ENCODE data around the gene SETD4.
"Not testable (repeated sequence)": the region's sequence is repeated elsewhere in the genome, so short reads cannot be mapped to it uniquely, and the experiment has no call there.

The SETD4 gene

GRCh38 chr21:36060159-36060921 is at the start of gene SETD4:
Gene SETD4 (minus strand): TSS chr21:36060526. CDS start chr21:36058888, 1,638 bp downstream.
- DNase-seq (ENCODE audit: low read depth) = peak; percentile 96
- TF ChIP-seq CTCF (IDR thresholded peaks at IDR 0.05; ENCODE audit: insufficient read depth, low read depth, low read length, missing control alignments) = no peak

DNA sequence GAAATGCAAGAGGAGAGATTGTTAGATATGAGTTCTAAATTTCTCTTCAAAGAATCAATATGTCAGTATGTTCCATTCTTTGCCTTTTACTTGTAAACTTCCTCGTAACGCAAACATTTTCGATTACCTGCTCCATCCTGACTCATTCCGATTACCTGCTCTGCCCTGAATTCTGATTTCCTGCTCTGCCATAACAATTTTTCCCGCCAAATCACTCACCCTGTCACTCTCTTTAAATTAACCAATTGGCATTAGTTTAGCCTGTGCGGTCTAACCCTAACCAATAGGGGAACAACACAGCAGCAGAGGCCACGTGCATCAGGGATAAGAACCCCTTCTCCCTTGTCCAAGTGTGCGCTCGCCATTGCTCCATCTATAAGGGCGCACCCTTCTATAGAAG is 49.5 kb upstream of the SETD4 start:
- no peak overlapping the region for H3K4me3 ChIP-seq (ENCODE audit: low read depth, low read length)
- TF ChIP-seq CTCF (IDR thresholded peaks at IDR 0.05; ENCODE audit: insufficient read depth, low read depth, low read length, missing control alignments) = no peak
- no peak for DNase-seq (ENCODE audit: low read depth)

More at GRCh38 chr21:36060159-36060921, at the start of gene SETD4:
- peak within 1 kb of the TSS; percentile 93 for H3K4me3 ChIP-seq (ENCODE audit: low read depth, low read length)

- no peak for TF ChIP-seq CTCF (IDR thresholded peaks at IDR 0.05; ENCODE audit: insufficient read depth, low read depth, low read length, missing control alignments)
- no peak overlapping the region for H3K4me3 ChIP-seq (ENCODE audit: low read depth, low read length)
- no peak for DNase-seq (ENCODE audit: low read depth)
These were observed 45.1 kb upstream of the SETD4 start for GRCh38 chr21:36105327-36105842.

- peak; percentile 31 for DNase-seq (ENCODE audit: low read depth)
- no peak overlapping the region for H3K4me3 ChIP-seq (ENCODE audit: low read depth, low read length)
- TF ChIP-seq CTCF (IDR thresholded peaks at IDR 0.05; ENCODE audit: insufficient read depth, low read depth, low read length, missing control alignments) = peak; percentile 33
These were observed 44.3 kb upstream of the SETD4 start for GRCh38 chr21:36104317-36105300.

DNA sequence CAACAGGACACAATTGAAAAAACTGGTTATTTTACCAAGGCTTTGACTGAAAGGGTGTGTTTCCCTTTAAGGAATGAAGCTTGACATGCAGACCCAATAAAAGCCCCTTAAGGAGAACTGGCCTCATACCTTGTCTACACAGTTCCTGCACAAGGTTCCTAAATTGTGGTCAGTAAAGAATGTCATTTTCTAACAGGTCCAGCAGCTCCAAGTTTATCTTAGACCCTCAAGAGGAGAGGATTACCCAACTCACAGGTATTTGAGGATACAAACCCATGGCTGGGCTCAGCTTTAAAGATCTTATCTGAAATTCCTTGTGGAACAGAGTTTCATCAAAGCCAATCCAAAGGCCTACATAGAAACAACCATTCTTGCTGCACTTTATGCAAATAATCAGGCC is 43.1 kb upstream of the SETD4 start:
- no peak for DNase-seq (ENCODE audit: low read depth)
- H3K4me3 ChIP-seq (ENCODE audit: low read depth, low read length) = no peak overlapping the region
- no peak for TF ChIP-seq CTCF (IDR thresholded peaks at IDR 0.05; ENCODE audit: insufficient read depth, low read depth, low read length, missing control alignments)

- DNase-seq (ENCODE audit: low read depth) = no peak
- no peak overlapping the region for H3K4me3 ChIP-seq (ENCODE audit: low read depth, low read length)
- TF ChIP-seq CTCF (IDR thresholded peaks at IDR 0.05; ENCODE audit: insufficient read depth, low read depth, low read length, missing control alignments) = no peak
These were observed 40.8 kb upstream of the SETD4 start for GRCh38 chr21:36100971-36101641.

GRCh38 chr21:36099695-36100211 is 39.4 kb upstream of the SETD4 start:
- H3K4me3 ChIP-seq (ENCODE audit: low read depth, low read length); DNase-seq (ENCODE audit: low read depth): not testable (repeated sequence)
